22Rv1 (cell line): ENCODE results near the gene CCDC90B.
A peak's percentile ranks its signal among the peaks of the same experiment; 100 is the strongest.

ENCODE experiments used
- H3K27ac ChIP-seq: fragments of 450-650 bp; 2 replicates; pipeline ENCODE4 v1.5.1; 2017
- ZFX ChIP-seq: fragments of 450-650 bp; IDR thresholded peaks from 2 replicates; pipeline ENCODE4 v1.6.1; 2017; ENCODE audit warnings: antibody characterized with exemption, borderline replicate concordance
- TF ChIP-seq, protein P1 (sequence below): fragments of 450-650 bp; IDR thresholded peaks from 2 replicates; pipeline ENCODE4 v1.5.1; 2017; ENCODE audit warnings: mild to moderate bottlenecking

CCDC90B gene

DNA sequence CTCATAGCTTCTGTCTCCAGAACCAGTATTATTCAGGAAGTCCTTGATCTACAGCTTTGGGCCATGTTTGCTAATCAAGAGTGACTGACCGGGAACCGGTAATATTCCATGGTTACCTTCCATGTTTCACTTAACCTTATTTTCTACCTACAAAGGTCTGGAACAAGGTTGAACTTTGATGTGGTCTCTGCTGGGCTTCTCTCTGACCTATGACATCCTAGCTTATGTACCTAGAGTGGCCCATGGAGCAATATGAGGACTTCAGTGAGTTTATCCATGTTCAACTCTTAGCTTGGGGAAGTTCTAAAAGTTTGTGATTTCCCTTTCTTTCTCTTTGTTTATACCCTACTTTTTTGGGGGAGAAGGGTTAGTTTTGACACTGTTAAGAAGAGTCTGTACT is 33.2 kb downstream of the CCDC90B start:
- H3K27ac ChIP-seq: no peak overlapping the region
- TF ChIP-seq, protein P1, sequence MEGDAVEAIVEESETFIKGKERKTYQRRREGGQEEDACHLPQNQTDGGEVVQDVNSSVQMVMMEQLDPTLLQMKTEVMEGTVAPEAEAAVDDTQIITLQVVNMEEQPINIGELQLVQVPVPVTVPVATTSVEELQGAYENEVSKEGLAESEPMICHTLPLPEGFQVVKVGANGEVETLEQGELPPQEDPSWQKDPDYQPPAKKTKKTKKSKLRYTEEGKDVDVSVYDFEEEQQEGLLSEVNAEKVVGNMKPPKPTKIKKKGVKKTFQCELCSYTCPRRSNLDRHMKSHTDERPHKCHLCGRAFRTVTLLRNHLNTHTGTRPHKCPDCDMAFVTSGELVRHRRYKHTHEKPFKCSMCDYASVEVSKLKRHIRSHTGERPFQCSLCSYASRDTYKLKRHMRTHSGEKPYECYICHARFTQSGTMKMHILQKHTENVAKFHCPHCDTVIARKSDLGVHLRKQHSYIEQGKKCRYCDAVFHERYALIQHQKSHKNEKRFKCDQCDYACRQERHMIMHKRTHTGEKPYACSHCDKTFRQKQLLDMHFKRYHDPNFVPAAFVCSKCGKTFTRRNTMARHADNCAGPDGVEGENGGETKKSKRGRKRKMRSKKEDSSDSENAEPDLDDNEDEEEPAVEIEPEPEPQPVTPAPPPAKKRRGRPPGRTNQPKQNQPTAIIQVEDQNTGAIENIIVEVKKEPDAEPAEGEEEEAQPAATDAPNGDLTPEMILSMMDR: no peak
- no peak for TF ChIP-seq ZFX

DNA sequence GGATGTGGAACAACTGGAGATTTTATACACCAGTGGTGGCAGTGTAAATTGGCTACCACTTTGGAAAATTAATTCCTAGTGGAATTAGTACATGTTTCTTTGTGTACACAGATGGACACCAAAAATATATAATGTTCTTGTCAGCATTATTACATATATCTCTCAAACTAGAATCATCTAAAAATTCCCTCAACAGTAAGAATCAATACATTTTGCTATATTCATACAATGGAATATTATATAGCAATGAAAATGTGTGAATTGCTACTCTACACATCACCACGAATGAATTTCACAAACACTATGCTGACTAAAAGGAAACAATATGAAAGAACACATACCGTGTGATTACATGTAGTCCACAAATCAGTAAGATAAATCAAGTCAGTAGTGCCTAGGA is 33.9 kb downstream of the CCDC90B start:
- TF ChIP-seq ZFX: no peak
- TF ChIP-seq, protein P1: no peak

DNA sequence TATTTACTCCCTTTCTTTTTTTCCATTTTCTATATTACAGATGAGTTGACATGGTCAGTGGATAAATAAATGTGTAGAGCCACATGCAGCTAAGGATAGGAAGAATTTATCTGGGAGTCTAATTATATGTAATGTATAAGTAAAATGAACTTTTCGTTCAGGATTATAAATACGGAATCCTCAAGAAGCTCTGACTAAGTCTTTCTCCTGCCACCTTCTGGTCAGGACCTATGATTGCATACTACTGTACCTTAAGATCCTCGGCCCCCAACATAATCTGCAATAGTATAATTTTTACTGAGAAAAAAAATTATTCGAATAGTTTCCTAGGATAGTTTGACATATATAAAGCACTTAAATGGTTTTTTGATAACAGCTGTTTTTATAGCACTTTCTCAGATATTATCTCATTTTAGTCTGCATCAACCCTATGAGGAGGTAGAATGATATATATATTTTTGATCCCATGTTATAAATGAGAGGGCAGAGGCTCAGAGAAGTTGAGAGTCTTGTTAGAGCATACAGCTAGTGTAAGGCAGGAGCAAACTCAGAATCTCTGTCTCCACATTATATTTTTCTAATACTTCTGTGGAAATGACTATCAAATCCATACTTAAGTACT is 36.1 kb downstream of the CCDC90B start:
- TF ChIP-seq, protein P1: peak; percentile 82
- TF ChIP-seq ZFX: no peak
- no peak overlapping the region for H3K27ac ChIP-seq

More for the DNA sequence above, 33.9 kb downstream of the CCDC90B start:
- no peak overlapping the region for H3K27ac ChIP-seq

DNA sequence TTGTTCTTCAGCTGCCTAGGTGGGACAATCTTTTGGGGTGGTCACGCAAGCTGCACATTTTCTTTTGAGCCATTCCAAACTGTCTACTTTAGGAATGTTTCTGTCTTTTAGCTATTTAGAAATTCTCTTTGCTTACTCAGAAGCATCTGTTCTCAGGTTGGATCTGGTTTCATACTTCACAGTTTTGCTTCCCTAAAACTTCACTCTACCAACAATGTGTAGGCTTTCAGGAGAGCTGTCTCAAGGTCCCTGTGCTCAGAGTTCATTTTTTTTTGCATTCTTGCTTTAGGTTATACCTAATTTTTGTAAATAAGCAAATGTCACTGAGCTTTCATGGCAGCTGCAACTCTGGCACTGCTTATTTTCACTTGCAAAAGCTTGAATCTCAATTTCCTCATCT is 36.7 kb downstream of the CCDC90B start:
- no peak for TF ChIP-seq ZFX
- TF ChIP-seq, protein P1: no peak
- H3K27ac ChIP-seq: no peak overlapping the region

DNA sequence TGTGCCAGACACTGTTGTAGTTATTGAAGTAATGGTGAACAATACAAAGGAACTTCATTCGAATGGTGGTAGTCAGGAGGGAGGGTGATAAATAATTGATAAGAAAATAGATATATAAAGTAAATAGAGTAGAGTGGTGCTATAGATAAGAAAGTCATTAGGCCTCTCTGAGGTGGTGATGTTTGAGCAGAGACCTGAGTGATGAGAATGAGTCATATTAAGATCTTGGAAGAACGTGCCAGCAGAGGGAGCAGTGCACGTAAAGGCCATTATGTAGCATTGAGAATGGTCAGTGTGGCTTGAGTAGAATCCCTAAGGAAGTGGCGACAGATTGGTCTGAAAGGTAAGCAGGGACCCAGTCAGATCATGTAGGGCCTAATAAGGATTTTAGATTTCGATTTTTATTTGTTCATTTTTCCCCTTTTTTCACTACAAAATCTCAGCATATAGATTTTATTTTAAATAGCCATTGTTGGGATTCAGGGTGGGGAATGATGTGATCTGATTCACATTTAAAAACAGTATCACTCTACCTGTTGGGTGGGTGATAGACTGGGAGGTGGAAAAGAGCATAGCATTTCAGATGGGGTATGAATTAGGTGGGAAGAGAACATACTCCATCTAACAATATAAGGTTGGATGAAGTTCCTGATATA is 44.7 kb downstream of the CCDC90B start:
- TF ChIP-seq, protein P1: peak; percentile 90
- no peak for TF ChIP-seq ZFX
- no peak overlapping the region for H3K27ac ChIP-seq

DNA sequence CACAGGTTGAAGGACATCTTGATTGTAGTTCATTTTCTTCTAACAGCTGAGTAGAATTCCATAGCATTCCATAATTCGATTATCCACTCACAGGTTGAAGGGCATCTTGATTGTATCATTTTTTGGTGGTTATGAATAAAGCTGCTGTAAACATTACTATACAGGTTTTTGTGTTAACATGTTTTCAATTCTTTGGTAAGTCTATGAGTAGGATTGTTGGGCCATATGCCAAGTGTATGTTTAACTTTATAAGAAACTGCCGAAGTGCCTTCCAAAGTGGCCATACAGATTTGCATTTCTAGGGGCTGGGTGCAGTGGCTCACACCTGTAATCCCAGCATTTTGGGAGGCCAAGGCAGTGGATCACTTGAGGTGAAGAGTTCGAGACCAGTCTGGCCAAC is 48.1 kb downstream of the CCDC90B start:
- TF ChIP-seq ZFX: no peak
- TF ChIP-seq, protein P1: no peak
- no peak overlapping the region for H3K27ac ChIP-seq

DNA sequence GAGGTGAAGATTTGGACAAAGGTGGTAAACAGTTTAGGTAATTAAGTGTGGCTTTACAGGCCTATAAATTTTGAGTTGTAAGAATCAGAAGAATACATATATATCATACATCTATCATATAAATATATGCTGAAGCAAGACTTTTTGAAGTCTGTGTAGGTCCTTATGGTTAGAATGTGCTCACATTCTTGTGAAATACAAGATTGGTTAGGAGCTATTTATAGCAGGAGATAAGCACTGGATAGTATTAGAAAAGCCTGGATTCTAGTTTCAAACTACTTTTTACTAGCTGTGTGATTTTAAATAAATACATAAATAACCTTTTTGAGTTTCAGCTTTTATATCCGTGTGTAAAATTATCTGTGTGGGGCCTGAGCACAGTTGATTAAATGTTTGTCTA is 50.3 kb downstream of the CCDC90B start:
- no peak for TF ChIP-seq ZFX
- TF ChIP-seq, protein P1: no peak
- H3K27ac ChIP-seq: no peak overlapping the region
